ENCODE measurements around the gene CIB2. TPM values are rescaled to one million over a fixed set of nuclear protein-coding genes. Genes with fewer than 3 reads are reported as not detected.

The CIB2 gene
- total RNA-seq, 1 experiment from 2014 or later, result 43.2 TPM

- no peak overlapping the region for H3K56ac ChIP-seq (ENCODE audit: insufficient read length, low read depth, low read length)
- Mint-ChIP-seq H3K4me3 (no peak overlapping the region), H3K36me3 (ENCODE audit: insufficient read depth in 1 of 3, low read depth in 3 of 3) (peaks cover 16 to 77% (median 26%) of the 10 kb centered on the region in 3 experiments), H3K9me3 (no peaks in the 10 kb centered on the region), H3K27me3 (ENCODE audit: low read depth) (no peaks in the 10 kb centered on the region), H3K27ac (no peak overlapping the region), H3K4me1 (no peaks in the 10 kb centered on the region)
- no peak overlapping the region for H4K8ac ChIP-seq (replicated peaks; ENCODE audit: insufficient read length, low read depth, low read length)
- H2BK15ac ChIP-seq (ENCODE audit: low read depth, low read length), result no peak overlapping the region
- no peaks in the 10 kb centered on the region for H3K79me1 ChIP-seq (ENCODE audit: insufficient read depth, low read depth, low read length, poor library complexity, severe bottlenecking)
- DNase-seq, result no peak
- no peaks in the 10 kb centered on the region for H3K9me3 ChIP-seq (ENCODE audit: control insufficient read depth, low read depth, low read length)
- no peak overlapping the region for H3K27ac ChIP-seq (ENCODE audit: insufficient read length, low read depth, low read length)
- no peak overlapping the region for H3K14ac ChIP-seq (ENCODE audit: insufficient read depth, low read length)
- H4K20me1 ChIP-seq (ENCODE audit: control insufficient read depth, insufficient read depth, insufficient read length), result no peaks in the 10 kb centered on the region
- H2BK5ac ChIP-seq (ENCODE audit: insufficient read length, low read length), result no peak overlapping the region
- H3K23ac ChIP-seq (ENCODE audit: insufficient read length, low read depth, low read length), result no peak overlapping the region
- H2BK120ac ChIP-seq (ENCODE audit: low read depth, low read length, poor library complexity, severe bottlenecking), result no peak overlapping the region
- no peak overlapping the region for H3T11ph ChIP-seq (ENCODE audit: low read length)
- no peak overlapping the region for H3K18ac ChIP-seq (ENCODE audit: insufficient read length, low read depth, low read length)
- no peaks in the 10 kb centered on the region for H3K23me2 ChIP-seq (ENCODE audit: insufficient read length, low read depth, low read length, poor library complexity, severe bottlenecking)
- no peaks in the 10 kb centered on the region for H3K27me3 ChIP-seq (ENCODE audit: insufficient read depth, low read length)
- no peak overlapping the region for H2AFZ ChIP-seq (ENCODE audit: low read length)
- no peak overlapping the region for H2AK5ac ChIP-seq (ENCODE audit: insufficient read length, low read length)
- H2BK12ac ChIP-seq (ENCODE audit: insufficient read length, low read depth, low read length), result no peak overlapping the region
- no CpG with 5 or more reads among the region's 10 CpGs for WGBS (ENCODE audit: extremely low coverage, insufficient read length, low lambda C conversion rate)
- H3K4me1 ChIP-seq (ENCODE audit: insufficient read depth, low read length), result no peaks in the 10 kb centered on the region
- no peak overlapping the region for H4K5ac ChIP-seq (ENCODE audit: insufficient read length, low read depth, low read length)
- no peak overlapping the region for H3K9ac ChIP-seq (ENCODE audit: extremely low read depth, insufficient read length, low read length)
- no peak overlapping the region for H2BK20ac ChIP-seq (ENCODE audit: low read depth, low read length, poor library complexity, severe bottlenecking)
- no peak for TF ChIP-seq CTCF (conservative IDR thresholded peaks at IDR 0.05)
- no peak overlapping the region for H4K91ac ChIP-seq (ENCODE audit: insufficient read length, low read depth, low read length)
- H3K4me2 ChIP-seq (ENCODE audit: insufficient read depth, insufficient read length, low read length), result no peak overlapping the region
- no peaks in the 10 kb centered on the region for H3K79me2 ChIP-seq (ENCODE audit: insufficient read depth, low read length)
- no peak overlapping the region for H3K4ac ChIP-seq (ENCODE audit: low read depth, low read length)
Measured at GRCh38 chr15:78167227-78167888, 36.1 kb upstream of the CIB2 start.
